GM12873 (cell line): ENCODE results near the gene LRRC51.

ENCODE experiments used
- TF ChIP-seq, protein P1 (sequence below): IDR thresholded peaks from 2 replicates; pipeline ENCODE4 v1.5.1; 2012; ENCODE audit warnings: low read depth, mild to moderate bottlenecking, moderate library complexity, low read length, control low read depth; ENCODE audit not compliant: insufficient read depth; ENCODE audit errors: missing control alignments

Gene LRRC51

DNA sequence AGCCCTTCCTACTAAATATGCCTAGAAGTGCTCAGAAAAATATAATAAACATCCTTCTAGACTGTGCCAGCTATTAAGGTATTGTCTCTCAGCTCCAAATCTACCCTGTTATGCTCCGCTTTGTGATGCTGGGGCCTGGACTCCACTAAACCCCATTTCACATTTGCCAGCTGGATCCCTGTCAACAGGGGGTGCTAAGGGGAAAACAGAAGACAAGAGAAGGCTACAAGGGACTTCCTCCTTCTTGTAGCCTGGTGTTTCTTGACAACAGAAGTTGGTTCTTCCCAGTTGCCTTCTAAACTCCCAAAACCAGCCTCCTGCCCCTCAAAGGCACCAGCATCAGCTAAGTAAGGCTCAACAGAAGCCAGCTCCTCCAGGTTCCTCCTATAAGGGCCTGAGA, 5.5 kb upstream of the LRRC51 start:
- TF ChIP-seq, protein P1, sequence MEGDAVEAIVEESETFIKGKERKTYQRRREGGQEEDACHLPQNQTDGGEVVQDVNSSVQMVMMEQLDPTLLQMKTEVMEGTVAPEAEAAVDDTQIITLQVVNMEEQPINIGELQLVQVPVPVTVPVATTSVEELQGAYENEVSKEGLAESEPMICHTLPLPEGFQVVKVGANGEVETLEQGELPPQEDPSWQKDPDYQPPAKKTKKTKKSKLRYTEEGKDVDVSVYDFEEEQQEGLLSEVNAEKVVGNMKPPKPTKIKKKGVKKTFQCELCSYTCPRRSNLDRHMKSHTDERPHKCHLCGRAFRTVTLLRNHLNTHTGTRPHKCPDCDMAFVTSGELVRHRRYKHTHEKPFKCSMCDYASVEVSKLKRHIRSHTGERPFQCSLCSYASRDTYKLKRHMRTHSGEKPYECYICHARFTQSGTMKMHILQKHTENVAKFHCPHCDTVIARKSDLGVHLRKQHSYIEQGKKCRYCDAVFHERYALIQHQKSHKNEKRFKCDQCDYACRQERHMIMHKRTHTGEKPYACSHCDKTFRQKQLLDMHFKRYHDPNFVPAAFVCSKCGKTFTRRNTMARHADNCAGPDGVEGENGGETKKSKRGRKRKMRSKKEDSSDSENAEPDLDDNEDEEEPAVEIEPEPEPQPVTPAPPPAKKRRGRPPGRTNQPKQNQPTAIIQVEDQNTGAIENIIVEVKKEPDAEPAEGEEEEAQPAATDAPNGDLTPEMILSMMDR: peak; percentile 46

GRCh38 chr11:72075756-72076155, 4.9 kb upstream of the LRRC51 start:
- TF ChIP-seq, protein P1: no peak

- TF ChIP-seq, protein P1: no peak
Measured at GRCh38 chr11:72078477-72078876, 2.2 kb upstream of the LRRC51 start.

DNA sequence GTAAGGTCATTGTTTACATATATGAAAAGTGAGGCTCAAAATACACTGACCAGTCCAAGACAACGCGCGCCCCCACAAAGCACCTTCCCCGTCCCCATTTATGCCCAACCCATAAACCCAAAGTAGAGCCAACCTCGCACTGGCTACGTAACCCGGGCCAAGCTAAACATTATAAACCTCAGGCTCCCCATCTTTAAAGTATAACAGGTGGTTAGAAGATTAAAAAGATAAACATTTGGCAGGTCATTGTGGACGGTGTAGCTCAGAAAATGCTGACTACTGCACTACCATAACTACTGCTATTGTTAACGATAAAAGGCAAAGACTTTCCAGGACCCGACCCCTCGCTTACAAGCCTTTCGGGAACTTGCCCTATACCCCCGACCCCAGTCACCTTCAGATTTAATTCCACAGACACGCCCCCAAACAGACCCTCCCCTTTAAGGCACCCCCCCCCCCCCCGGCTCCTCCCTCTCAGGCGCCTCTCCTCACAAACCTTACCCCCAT, 778 bp upstream of the LRRC51 start:
- TF ChIP-seq, protein P1: no peak

DNA sequence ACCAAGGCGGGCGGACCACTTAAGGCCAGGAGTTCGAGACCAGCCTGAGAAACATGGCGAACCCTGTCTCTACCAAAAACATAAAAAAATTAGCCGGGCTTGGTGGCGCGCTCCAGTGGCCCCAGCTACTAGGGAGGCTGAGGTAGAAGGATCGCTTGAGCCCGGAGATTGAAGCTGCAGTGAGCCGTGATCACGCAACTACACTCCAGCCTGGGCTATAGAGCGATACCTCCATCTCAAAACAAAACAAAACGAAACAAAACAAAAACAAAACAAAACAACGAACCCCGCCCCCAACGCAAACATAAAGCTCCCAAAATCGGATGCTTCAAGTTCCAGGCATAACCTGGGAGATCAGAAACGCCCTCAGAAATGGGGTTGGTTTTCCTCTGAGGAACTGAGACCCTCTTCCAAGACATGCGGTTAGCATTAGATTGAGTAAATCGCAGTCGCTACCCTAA, 564 bp downstream of the LRRC51 start:
- TF ChIP-seq, protein P1: no peak

DNA sequence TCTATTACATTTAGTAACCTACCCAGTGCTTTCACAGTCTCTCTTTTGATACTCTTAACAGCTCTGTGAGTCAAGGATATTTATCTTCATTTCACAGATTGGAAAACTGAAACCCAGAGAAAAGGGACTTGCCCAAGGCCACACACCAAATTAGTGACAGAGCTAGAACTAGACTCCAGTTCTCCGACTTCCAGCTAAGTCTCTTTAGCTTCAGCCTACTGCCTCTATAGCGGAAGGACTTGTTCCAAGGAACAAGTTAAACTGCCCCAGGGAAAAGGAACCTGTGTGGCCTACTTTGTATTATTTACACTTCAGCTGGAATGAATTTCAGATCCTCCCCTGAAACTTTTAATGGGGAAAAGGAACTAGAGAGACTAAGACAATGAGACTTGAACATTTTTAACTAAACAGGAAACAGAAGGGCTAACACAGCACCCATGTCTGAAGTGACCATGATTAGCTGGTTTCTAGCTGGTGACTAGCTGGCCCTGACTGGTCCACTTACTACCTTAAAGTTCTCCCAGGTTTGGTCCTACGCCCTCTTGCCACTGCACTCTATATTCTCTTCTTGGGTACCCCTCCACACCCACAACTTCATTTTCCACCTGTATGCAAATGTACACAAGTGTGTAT, 1.3 kb downstream of the LRRC51 start:
- TF ChIP-seq, protein P1: no peak

DNA sequence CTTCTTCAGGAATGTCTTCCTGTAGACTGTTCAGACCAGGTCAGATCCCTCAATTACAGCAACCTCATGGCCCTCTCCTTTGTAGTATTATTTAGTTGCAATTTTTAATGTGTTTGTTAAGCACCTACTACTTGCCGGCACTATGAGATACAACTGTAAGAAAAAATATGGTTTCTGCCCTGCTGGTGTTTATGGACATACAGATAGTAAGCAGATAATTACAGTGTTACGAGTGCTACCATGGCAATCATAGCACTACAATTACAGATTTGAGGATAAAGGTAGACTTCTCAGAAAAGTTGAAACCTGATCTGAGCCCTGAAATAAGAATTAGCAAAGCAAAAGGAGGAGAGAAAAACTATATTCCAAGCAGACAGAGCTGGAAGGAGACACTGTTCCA, 2.8 kb downstream of the LRRC51 start:
- TF ChIP-seq, protein P1: no peak
